DLD1 (cell line): Measurements from ENCODE around the gene HBD.

ENCODE experiments used
- in situ Hi-C: cut with HindIII; loops from 2 replicates; pipeline ENCODE4 v1.10.0; 2017; ENCODE audit warnings: low sequenced_read_pairs

Gene HBD

GRCh38 chr11:5196731-5197130, 37.6 kb downstream of the HBD start:
- in situ Hi-C loops: no loop called here

DNA sequence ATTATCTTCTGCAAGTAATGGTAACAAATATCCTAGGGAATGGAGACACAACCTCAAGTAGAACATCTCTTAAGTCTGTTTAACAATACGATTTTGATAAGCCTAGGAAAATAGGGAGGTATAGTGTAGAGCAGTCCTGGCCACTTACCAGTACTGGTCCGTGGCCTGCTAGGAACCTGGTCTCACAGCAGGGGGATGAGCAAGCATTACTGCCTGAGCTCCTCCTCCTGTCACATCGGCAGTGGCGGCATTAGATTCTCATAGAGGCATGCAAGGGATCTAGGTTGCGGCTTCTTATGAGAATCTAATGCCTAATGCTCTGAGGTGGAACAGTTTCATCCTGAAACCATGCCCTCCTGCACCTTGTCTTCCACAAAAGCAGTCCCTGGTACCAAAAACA, 38.2 kb downstream of the HBD start:
- in situ Hi-C loops: no loop called here

- in situ Hi-C loops: no loop called here
These were observed 41.5 kb downstream of the HBD start for GRCh38 chr11:5192738-5193137.

- in situ Hi-C loops: no loop called here
These were observed 46.1 kb downstream of the HBD start for GRCh38 chr11:5188201-5188600.
